GM18951 (cell line): ENCODE measurements around the gene C4B.

Experiments
- POLR2A ChIP-seq: IDR thresholded peaks from 4 replicates; pipeline ENCODE4 v1.6.1; 2011; ENCODE audit warnings: mild to moderate bottlenecking; ENCODE audit not compliant: insufficient read length, insufficient read depth; ENCODE audit errors: extremely low read depth
- in situ Hi-C: fragments of 300-500 bp; cut with MboI; formaldehyde crosslinking; loops from one replicate; pipeline ENCODE4 v1.12.0; 2022; ENCODE audit warnings: low sequenced_read_pairs, mixed read lengths, inconsistent platforms; ENCODE audit not compliant: unreplicated experiment

Gene C4B

GRCh38 chr6:32081168-32081990 lies 66.8 kb downstream of the C4B start:
- in situ Hi-C loops = no loop called here
- no peak for TF ChIP-seq POLR2A

DNA sequence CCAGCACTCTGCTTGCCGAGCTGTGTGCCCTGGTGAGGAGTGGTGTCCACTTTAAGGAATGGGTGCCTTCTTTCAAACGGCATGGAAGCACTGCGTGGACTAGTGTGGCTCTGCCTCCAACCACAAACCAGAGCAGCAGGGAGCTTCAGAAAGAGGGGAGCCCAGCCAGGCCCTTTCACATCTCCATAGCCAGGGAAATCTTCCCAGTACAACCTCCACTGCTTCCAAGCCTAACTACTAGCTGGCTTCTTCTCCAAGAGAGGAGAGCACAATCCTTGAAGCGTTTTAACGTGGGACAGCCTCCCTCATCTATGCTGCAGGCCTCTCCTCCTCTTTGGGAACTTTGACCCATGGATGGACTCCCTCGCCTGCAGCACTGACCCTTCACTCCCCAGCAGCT lies 67.9 kb downstream of the C4B start:
- no peak for TF ChIP-seq POLR2A
- in situ Hi-C loops = no loop called here

GRCh38 chr6:32082935-32083334 lies 68.3 kb downstream of the C4B start:
- no peak for TF ChIP-seq POLR2A
- in situ Hi-C loops = no loop called here

GRCh38 chr6:32083812-32084768 lies 69.5 kb downstream of the C4B start:
- in situ Hi-C loops = no loop called here

GRCh38 chr6:32084780-32085179 lies 70.2 kb downstream of the C4B start:
- no peak for TF ChIP-seq POLR2A
- in situ Hi-C loops = no loop called here

More at GRCh38 chr6:32083812-32084768, 69.5 kb downstream of the C4B start:
- TF ChIP-seq POLR2A = no peak
